Measurements from ENCODE around the gene KRT86. TPM values are rescaled to one million over a fixed set of nuclear protein-coding genes. Genes with fewer than 3 reads are reported as not detected.

The KRT86 gene
- total and polyA plus RNA-seq, 3 donors from 2014 or later, result 2.3 to 4.0 (median 3.2) TPM

GRCh38 chr12:52291267-52291935, 17.0 kb downstream of the KRT86 start, which contains the start of gene KRT81:
TSS of gene KRT81 (minus strand) at chr12:52291534. CDS start at chr12:52291465, 69 bp downstream.
- no peaks in the 10 kb centered on the region for H3K4me1 ChIP-seq
- H3K9me3 ChIP-seq, result no peaks in the 10 kb centered on the region
- H3K27ac ChIP-seq, result no peak within 1 kb of the TSS
- intact Hi-C loops (cut with DNase I; ENCODE audit: low total_unique reads), result no loop called here
- H3K27me3 ChIP-seq, result no peaks in the 10 kb centered on the region
- H3K36me3 ChIP-seq (ENCODE audit: low read depth, missing control alignments), result no peaks in the 10 kb centered on the region
- no peak for DNase-seq
- 40 to 43% methylated on average over 7 to 17 of the region's 32 CpGs for WGBS, 2 donors
- no peak within 1 kb of the TSS for H3K4me3 ChIP-seq
- TF ChIP-seq CTCF (IDR thresholded peaks at IDR 0.05), result no peak
- TF ChIP-seq POLR2A (IDR thresholded peaks at IDR 0.05), result no peak

- H3K9me3 ChIP-seq, result no peaks in the 10 kb centered on the region
- no peak overlapping the region for H3K4me3 ChIP-seq
- H3K27ac ChIP-seq, result no peak overlapping the region
- H3K27me3 ChIP-seq, result no peaks in the 10 kb centered on the region
- no peak for DNase-seq
- intact Hi-C loops (cut with DNase I; ENCODE audit: low total_unique reads), result no loop called here
- no peaks in the 10 kb centered on the region for H3K4me1 ChIP-seq
- no peaks in the 10 kb centered on the region for H3K36me3 ChIP-seq (ENCODE audit: low read depth, missing control alignments)
- 83 to 100% methylated on average over 1 of the region's 1 CpG for WGBS, 2 donors
- TF ChIP-seq POLR2A (IDR thresholded peaks at IDR 0.05), result no peak
- no peak for TF ChIP-seq CTCF (IDR thresholded peaks at IDR 0.05)
Measured at GRCh38 chr12:52293926-52294325, 19.5 kb downstream of the KRT86 start.

GRCh38 chr12:52294803-52295202, 20.4 kb downstream of the KRT86 start:
- Histone ChIP-seq H3K27ac (no peak overlapping the region), H3K9me3 (no peaks in the 10 kb centered on the region), H3K4me1 (no peaks in the 10 kb centered on the region), H3K4me3 (no peak overlapping the region), H3K27me3 (no peaks in the 10 kb centered on the region), H3K36me3 (ENCODE audit: low read depth, missing control alignments) (no peaks in the 10 kb centered on the region)
- TF ChIP-seq CTCF (IDR thresholded peaks at IDR 0.05), result no peak
- no peak for TF ChIP-seq POLR2A (IDR thresholded peaks at IDR 0.05)
- no peak for DNase-seq
- intact Hi-C loops (cut with DNase I; ENCODE audit: low total_unique reads), result no loop called here
- WGBS, 2 donors, result 80 to 82% methylated on average over 1 of the region's 1 CpG

GRCh38 chr12:52295663-52296062, 21.2 kb downstream of the KRT86 start:
- Histone ChIP-seq H3K9me3 (no peaks in the 10 kb centered on the region), H3K27ac (no peak overlapping the region), H3K27me3 (no peaks in the 10 kb centered on the region), H3K36me3 (ENCODE audit: low read depth, missing control alignments) (no peaks in the 10 kb centered on the region), H3K4me1 (no peaks in the 10 kb centered on the region), H3K4me3 (no peak overlapping the region)
- no peak for DNase-seq
- no peak for TF ChIP-seq CTCF (IDR thresholded peaks at IDR 0.05)
- TF ChIP-seq POLR2A (IDR thresholded peaks at IDR 0.05), result no peak
- WGBS, 2 donors, result 89 to 91% methylated on average over 1 of the region's 1 CpG
- intact Hi-C loops (cut with DNase I; ENCODE audit: low total_unique reads), result no loop called here
